Posterior vena cava (tissue), 2 donors: ENCODE measurements around the gene WNK4. TPM values are rescaled to one million over a fixed set of nuclear protein-coding genes. Genes with fewer than 3 reads are reported as not detected.
"Not testable (repeated sequence)": the region's sequence is repeated elsewhere in the genome, so short reads cannot be mapped to it uniquely, and the experiment has no call there.

Experiments used
- DNase-seq: peaks from one replicate; pipeline ENCODE4 v3.0.0-alpha.2; 2020; ENCODE audit warnings: low spot score
- intact Hi-C, 2 donors: fragments of 100-400 bp; cut with DNase I; formaldehyde crosslinking; loops; one replicate each; pipeline versions ENCODE4 v1.14.1 to v1.14.2; 2022 to 2023
- long read RNA-seq, 2 donors: library from polyadenylated mRNA; unstranded; transcript quantifications; one replicate each; pipeline ENCODE4 v2.0.0, GENCODE V29; 2020 to 2021
- total RNA-seq, 2 donors: library from RNA; stranded (reverse); fragmentation: NEBNext Ultra II Directional; extraction: Animal tissue kit (Norgen Biotek cat#: 25700); gene quantifications; one replicate each; pipeline ENCODE4 v1.2.1, GENCODE V29; 2021
- donor health status: DM: yes; HTN: yes; CAD: no.
- donor health status: DM: yes; HTN: yes; CAD: no.

The WNK4 gene
- total RNA-seq: under 1 TPM in 1 of 2 donors, not detected in 1; 0.05 TPM
- long read RNA-seq, donor 1: 0 reads
- long read RNA-seq, donor 2: 0 reads

DNA sequence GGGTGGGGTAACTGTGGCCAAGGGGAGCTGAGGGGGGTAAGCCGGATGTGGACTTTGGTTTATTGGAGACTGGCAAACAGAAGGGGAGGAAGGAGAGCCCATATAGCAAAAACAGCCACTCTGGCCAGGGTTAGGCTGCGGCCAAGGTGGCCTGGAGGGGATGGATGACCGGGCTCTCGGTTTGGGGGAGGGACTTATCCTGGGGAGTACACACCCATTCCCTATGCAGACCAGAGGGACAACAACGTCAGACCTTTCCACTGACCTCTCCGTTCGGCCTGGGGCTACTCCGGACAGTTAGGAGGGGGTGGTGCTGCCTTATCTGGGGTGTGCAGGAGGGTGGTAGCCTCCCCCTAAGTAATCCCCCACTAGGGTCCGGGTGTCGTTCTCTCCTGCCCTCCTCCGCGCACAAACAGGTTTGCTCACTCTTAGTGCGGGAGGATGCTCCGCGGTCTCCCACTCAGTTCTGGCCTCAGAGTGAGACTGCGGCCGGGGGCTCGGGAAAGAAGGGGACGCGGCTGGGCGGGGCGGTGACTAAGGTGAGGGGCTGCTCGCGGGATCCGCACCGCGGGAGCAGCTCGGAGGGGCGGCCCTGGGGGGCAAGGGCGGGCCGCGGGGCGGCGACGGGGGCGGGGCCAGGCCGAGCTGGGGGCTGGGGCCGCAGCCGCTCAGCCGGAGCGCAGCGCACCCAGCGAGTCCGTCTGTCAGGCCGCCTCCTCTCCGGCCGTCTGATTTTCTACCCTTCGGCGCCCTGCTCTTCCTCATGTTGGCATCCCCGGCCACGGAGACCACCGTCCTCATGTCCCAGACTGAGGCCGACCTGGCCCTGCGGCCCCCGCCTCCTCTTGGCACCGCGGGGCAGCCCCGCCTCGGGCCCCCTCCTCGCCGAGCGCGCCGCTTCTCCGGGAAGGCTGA lies at the start of gene WNK4:
Gene WNK4 (plus strand): TSS at position 675 of the 915 bp plus-strand sequence. CDS start 89 bp downstream, at position 764.
- no peak for DNase-seq
- intact Hi-C loops: no loop called here

DNA sequence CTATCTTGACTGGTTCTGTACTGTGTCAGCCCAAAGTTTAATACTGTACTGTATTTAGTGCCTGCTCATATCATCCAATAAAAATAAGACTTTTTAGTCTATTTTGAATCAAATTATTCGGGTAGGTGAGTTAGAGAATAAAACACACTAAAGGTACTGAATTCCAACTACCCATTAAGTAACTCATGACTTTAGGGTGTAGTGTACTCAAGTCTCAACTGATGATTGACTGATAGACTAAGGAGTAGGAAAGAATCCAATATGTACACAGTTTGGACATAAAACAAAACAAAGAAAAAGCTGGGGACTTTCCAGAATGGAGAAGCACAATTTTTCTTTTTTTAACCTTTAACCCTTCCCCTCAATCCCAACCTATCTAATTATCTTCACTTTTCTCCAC lies 39.7 kb upstream of the WNK4 start:
- no peak for DNase-seq
- intact Hi-C loops: no loop called here

DNA sequence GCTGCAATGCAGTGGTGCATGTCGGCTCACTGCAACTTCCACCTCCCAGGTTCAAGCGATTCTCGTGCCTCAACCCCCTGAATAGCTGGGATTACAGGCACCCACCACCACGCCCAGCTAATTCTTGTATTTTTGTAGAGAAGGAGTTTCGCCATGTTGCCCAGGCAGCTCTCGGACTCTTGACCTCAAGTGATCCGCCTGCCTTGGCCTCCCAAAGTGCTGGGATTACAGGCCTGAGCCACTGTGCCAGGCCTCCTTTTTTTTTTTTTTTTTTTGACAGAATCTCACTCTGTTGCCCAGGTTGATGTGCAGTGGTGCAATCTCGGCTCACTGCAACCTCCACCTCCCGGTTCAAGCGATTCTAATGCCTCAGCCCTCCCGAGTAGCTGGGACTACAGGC lies 37.5 kb upstream of the WNK4 start:
- DNase-seq, intact Hi-C loops: not testable (repeated sequence)

DNA sequence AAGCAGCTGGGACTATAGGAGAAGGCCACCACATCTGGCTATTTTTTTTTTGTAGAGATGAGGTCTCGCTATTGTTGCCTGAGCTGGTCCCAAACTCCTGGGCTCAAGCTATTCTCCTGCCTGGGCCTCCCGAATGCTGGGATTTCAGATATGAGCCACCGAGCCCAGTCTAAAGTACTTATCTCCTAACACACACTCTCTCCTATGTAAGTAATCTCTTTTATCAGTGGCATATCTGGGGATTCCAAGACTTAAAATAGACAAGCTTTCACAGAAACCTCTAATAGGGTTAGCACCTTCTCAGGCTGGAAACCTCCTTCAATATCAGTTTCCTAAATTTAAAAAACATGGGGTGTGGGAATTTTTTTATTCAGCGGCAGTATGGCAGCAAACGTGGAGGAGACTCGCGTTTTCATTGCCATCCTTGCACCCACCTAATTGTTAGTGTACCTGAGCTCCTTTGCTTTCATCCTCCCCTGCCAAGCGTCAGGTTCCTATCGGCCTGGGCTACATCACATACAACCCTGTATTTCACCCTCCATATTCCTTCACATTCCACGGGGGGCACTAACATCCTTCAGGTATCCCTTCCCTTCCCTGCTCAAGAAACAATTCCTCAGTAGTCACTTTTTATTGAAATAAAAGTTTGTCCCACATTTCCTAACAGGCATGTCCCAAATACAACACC lies 36.7 kb upstream of the WNK4 start:
- intact Hi-C loops: no loop called here
- DNase-seq: no peak

DNA sequence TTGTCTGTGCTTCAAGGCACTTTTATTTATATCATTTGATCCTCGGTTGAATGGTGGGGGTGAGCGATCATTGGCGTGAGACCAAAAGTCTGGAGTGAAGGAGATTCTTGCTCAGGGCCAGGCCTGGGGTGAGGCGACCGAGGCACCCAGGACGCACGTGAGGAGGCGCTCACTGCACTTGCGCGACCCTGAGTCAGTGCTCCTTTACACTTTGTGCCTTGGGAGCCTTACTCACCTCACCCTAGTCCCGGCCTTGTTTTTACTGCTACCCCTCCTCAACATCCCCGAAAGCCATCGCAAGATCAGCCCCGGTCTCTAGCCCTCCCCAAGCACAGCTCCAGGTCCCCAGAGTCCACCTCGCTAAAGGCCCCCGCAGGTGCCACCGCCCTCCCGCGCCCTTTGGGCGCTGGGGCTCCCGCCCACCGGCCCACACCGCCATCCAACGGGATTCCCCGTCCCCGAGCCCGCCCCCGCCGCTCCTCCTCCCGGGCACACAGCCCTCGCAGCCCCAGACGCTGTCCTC lies 36.1 kb upstream of the WNK4 start:
- intact Hi-C loops: no loop called here
- no peak for DNase-seq

DNA sequence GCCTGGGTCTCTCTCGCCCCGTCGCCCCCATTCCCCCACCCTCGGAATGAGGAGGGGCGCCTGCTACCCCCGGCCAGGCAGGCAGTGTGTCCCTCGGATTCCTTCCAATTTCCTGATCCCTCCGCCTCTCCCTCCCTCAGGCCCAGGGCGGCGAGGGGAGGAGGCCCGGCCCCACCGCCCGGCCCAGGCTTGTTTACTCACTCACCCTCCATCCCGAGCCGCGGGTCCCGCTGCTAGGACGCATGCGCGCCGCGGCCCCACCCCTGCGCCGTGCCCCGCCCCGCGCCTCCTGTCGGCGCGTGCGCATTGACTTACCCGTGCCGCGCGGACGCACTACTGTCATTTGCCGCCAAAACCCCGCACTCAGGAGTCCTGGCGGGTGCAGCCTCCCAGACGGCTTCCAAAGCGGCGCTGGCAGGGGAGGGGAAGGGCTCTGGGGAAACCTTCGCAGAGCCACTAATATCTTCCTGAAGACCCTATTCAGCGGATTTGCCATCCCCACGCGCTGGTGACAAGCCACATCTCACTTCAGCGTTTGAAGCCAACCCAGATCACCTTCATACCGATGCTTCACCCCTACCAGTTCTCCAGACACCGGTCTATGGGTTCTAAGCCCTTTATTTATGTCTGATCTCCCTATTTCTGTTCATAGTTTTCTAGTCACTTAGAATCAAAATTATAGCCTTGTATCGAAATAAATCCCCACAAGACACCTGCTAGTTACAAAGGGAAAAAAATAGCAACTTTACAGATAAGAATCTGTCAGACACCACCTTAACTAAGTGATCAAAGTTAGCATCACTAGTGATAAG lies 35.4 kb upstream of the WNK4 start, which contains the start of gene EZH1:
Gene EZH1 (minus strand): TSS at position 235 of the 812 bp plus-strand sequence. CDS start 16,099 bp downstream, outside the sequence.
- intact Hi-C loops: no loop called here
- DNase-seq: peak; percentile 96

DNA sequence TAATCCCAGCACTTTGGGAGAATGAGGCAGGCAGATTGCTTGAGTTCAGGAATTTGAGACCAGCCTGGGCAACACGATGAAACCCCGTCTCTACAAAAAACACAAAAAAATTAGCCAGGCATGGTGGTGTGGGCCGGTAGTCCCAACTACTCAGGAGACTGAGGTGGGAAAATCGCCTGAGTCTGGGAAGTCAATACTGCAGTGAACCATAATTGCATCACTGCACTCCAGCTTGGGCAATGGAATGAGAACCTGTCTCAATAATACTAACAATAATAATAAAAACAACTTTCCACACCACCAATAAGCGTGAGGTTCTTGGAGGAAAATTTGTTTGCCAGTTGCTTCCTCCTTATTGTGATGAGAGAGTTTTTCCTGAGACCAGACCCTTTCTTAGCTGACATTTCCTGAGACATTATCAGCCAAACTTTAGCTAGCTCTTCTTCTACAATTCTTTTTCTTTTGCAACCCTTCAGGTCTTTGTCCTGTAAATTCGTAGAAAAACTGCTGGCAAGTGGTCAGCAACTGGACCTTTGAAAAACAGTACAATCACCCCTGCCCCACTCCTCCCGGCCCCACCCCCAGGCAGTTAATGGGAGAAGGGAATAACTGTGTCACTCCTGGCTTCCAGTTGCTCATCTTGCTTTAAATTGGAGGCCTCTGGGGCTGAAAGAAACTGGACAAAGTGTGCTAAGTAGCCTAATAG lies 32.1 kb upstream of the WNK4 start:
- intact Hi-C loops: no loop called here
- DNase-seq: peak; percentile 80

DNA sequence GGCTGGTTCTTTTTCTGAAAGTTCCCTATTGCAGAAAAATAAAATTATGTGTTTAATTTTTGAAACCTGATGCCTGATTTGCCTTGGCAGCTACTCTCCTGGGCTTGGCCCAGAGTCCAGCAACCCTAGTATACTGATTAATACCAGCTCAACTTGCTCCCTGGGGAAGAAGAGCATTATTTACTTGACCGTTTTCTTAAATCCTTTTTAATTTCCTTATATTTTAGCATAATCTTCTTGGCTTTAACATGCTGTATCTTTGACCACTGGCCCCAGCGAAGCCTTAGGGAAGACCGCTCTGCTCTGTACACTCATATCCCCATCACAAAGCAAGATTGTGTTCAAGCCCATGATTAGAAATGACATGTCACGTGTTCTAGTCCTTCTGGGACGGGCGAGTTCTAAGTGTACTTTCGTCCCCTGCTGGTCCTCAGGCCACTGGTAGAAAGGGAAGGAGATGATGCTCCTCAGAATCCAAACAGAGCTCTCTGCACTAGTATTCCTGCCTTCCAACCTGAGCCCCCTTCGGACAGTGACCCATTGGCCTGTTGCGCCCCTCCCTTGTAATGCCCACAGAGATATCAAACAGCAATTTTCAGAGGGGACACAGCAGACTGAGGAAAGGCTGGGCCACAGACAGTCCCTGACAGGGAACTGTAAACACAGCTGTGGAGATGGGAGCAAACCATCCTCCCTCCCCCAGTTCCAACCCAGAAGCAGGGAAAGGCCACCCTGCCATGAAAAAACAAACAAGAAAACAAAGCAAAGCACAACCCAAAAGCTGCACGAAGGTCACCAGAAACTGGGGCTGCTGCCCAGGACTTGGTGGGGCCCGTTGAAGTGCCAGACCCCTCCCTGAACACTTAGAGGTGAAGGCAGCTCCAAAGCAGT lies 31.3 kb upstream of the WNK4 start:
- DNase-seq: peak; percentile 84
- intact Hi-C loops: no loop called here

DNA sequence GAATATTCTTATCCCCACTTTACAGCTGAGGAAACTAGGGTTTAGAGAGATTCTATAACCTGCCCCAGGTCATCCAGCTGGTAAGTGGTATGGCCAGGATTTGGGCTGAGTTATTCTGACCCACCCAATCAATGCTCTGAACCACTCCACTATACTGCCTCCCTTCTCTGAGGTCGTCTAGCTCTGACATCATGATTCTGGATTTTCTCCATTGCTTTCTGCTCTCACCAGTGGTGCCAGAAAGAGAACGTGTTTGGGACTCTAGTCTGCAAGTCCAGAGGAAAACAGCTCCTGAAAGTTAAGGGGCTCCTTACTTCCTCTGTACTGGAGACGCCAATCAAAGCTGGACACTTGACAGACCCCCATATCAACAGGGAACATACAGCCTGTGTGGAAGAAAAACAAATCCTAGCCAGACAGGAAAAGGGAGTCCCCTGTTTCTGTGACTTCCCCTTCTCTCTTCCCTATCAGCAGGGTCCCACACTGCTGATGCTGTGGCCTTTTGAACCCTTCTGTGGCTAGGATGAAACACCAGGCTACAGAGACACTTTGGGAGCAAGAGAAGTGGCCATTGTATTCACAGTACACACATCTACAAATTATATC lies 29.6 kb upstream of the WNK4 start:
- intact Hi-C loops: no loop called here
- peak; percentile 13 for DNase-seq

DNA sequence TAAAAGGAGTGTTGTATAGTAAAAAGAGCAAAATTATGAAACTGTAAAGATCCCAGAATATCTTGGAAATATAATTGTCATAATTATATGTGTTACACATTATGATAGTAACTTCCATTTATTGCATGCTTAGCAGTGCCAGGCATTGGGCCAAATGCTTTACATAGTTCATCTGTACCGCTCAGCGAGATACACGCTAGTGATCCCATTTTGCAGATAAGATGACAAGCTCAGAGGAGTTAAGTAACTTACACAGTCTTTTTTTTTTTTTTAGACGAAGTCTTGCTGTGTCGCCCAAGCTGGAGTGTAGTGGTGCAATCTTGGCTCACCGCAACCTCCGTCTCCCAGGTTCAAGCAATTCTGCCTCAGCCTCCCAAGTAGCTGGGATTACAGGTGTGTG lies 28.8 kb upstream of the WNK4 start:
- intact Hi-C loops: no loop called here
- peak; percentile 3 for DNase-seq

DNA sequence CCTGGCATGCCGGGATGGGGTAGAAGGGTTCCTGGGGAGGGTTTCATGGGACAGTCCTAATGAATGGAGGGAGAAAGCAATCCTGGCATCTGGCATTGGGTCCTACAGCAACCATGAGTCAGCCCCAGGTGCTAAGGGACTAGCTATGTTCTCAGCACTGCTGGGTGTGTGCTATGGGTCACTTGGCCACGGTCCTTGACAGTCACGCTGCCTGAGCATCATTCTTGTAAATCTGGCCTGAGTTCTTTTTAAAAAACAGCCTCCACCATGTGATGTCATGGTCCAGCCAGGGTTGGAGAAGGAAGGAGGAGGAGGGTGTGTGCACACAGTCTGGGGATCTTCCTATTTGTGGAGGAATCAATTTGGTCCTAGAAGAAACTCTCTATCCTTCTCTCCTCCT lies 25.6 kb upstream of the WNK4 start:
- intact Hi-C loops: no loop called here
- peak; percentile 91 for DNase-seq

DNA sequence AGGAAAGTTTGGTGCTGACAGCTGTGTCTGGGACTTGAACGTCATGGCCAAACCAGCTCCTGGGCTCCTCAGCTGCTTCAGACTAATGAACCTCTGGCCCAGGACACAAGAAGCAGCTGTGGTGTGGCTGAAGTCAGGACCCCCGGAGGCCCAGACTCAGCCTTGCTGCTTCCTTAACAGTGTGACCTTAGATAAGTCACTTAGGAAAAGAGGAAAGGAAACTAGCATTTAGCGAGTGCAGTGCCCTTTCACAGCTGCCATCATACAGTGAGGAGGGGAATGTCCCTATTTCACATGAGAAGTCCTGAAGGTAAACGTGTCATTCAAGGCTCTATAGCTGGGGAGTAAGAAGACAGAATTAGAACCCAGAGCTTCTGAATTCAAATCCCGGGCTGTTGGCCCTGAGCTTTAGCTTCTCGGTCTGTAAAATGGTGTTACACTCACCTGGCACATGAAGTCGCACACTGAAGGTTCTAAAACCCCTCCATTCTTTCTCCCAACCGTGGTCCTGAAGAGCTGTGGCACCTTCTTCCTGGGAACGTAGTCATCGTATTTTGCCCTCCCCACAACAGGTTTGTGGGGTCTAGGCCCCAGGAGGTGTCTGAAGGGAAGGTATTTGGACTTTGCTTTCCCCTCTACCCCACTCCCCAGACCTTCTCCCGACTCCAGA lies 20.3 kb upstream of the WNK4 start:
- peak; percentile 61 for DNase-seq
- intact Hi-C loops: loop anchor here (5.0 kb wide), 2 partner anchors 33 to 38 kb away; no protein-coding TSS in a partner anchor

DNA sequence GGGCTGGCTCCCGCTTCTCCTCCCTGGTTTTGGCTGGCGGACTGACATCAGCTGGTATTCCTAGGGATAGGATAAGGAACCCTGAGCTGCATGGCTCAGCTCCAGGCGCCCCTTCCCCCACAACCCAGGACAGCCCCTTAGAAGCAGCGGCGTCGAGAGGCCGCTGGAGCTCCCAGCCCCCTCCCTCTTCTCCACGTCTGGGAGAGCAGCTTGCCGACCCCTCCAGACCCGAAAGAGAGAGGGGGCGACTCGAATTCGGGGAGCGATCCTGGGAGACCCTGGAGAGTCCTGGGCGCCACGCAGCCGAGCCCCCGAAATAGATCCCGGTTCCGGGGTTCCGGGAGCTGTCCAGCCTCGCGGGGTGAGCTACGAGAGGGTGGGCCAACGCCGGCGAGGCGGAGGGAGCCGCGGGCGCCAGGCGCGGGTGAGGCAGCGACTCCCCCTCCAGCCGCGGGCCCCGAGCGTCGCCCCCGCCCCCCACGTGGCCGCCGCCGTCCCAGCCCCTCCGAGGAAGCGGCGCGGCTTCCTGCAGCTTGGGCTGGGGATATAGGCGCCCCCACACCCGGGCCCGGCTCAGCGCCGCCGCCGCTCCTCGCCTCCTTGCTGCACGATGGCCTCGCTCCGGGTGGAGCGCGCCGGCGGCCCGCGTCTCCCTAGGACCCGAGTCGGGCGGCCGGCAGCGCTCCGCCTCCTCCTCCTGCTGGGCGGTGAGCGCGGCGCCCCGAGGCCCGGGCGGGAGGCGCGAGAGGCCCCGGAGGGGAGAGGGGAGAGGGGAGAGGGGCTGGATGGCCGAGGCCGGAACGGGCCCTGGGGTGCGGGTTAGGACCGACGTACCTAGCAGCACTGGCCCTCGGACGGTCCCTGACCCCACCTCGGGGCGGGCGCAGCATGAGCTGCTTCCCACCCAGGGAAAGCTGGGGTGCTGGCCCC lies 19.5 kb upstream of the WNK4 start, which contains the start of gene RAMP2:
Gene RAMP2 (plus strand): TSS at position 576 of the 930 bp plus-strand sequence. CDS start 35 bp downstream, at position 611.
- intact Hi-C loops: loop anchor here (5.0 kb wide), 2 partner anchors 34 to 39 kb away; no protein-coding TSS in a partner anchor
- DNase-seq: peak; percentile 81

DNA sequence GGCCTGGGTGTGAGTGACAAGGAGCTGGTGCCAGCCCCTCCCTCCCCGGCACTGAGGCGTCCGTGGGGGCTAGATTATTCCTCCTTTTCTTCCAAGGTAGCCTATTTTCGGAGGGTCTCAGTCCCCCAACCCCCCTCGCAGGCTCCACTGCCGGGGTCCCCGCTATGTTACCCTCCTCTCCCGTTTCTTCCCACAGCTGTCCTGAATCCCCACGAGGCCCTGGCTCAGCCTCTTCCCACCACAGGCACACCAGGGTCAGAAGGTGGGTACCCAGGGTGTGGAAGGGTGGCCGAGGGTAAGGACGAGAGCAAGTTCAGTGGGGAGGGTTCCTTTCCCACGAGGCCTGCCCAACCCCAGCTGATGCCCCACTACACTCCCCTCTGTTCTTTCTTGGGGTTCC lies 18.8 kb upstream of the WNK4 start:
- DNase-seq: peak; percentile 61
- intact Hi-C loops: loop anchor here (5.0 kb wide), 2 partner anchors 34 to 39 kb away; no protein-coding TSS in a partner anchor

DNA sequence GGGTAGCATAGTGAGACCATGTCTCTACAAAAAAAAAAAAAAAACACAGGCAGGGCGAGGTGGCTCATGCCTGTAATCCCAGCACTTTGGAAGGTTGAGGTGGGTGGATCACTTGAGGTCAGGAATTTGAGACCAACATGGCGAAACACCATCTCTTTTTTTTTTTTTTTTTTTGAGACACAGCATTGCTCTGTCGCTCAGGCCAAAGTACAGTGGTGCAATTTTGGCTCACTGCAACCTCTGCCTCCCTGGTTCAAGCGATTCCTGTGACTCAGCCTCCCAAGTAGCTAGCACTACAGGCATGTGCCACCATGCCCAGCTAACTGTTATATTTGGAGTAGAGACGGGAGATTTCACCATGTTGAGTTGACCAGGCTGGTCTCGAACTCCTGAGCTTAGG lies 14.3 kb upstream of the WNK4 start:
- intact Hi-C loops: no loop called here
- DNase-seq: no peak
